Measurements from ENCODE around the gene RLN1.
"Not testable (repeated sequence)": the region's sequence is repeated elsewhere in the genome, so short reads cannot be mapped to it uniquely, and the experiment has no call there.

The RLN1 gene

GRCh38 chr9:5360341-5360740 is 20.7 kb upstream of the RLN1 start:
- Histone ChIP-seq H3K9me3 (ENCODE audit: control insufficient read depth, insufficient read depth, low read depth, low read length) (no peaks in the 10 kb centered on the region), H3K4me1 (ENCODE audit: control insufficient read depth, insufficient read depth, low read length) (no peaks in the 10 kb centered on the region), H3K9ac (ENCODE audit: low read length) (no peak overlapping the region), H3K36me3 (ENCODE audit: control insufficient read depth, insufficient read depth, low read length) (no peaks in the 10 kb centered on the region), H3K27ac (ENCODE audit: low read depth, low read length) (no peak overlapping the region), H3K27me3 (ENCODE audit: control insufficient read depth, insufficient read depth, low read length) (no peaks in the 10 kb centered on the region), H3K4me3 (ENCODE audit: low read depth, low read length) (no peak overlapping the region)

GRCh38 chr9:5357431-5358105 is 17.9 kb upstream of the RLN1 start:
- Histone ChIP-seq H3K36me3 (ENCODE audit: control insufficient read depth, insufficient read depth, low read length) (no peaks in the 10 kb centered on the region), H3K4me3 (ENCODE audit: low read depth, low read length) (no peak overlapping the region), H3K9me3 (ENCODE audit: control insufficient read depth, insufficient read depth, low read depth, low read length) (no peaks in the 10 kb centered on the region), H3K27me3 (ENCODE audit: control insufficient read depth, insufficient read depth, low read length) (no peaks in the 10 kb centered on the region), H3K27ac (ENCODE audit: low read depth, low read length) (no peak overlapping the region), H3K4me1 (ENCODE audit: control insufficient read depth, insufficient read depth, low read length) (no peaks in the 10 kb centered on the region), H3K9ac (ENCODE audit: low read length) (no peak overlapping the region)

- Histone ChIP-seq H3K36me3 (ENCODE audit: control insufficient read depth, insufficient read depth, low read length) (no peaks in the 10 kb centered on the region), H3K27me3 (ENCODE audit: control insufficient read depth, insufficient read depth, low read length) (no peaks in the 10 kb centered on the region), H3K4me3 (ENCODE audit: low read depth, low read length) (no peak overlapping the region), H3K4me1 (ENCODE audit: control insufficient read depth, insufficient read depth, low read length) (no peaks in the 10 kb centered on the region), H3K9ac (ENCODE audit: low read length) (no peak overlapping the region), H3K27ac (ENCODE audit: low read depth, low read length) (no peak overlapping the region), H3K9me3 (ENCODE audit: control insufficient read depth, insufficient read depth, low read depth, low read length) (no peaks in the 10 kb centered on the region)
Observed at GRCh38 chr9:5355817-5356216, 16.1 kb upstream of the RLN1 start.

GRCh38 chr9:5355226-5355625 is 15.6 kb upstream of the RLN1 start:
- H3K27ac ChIP-seq (ENCODE audit: low read depth, low read length) = no peak overlapping the region
- H3K9ac ChIP-seq (ENCODE audit: low read length) = no peak overlapping the region
- no peaks in the 10 kb centered on the region for H3K36me3 ChIP-seq (ENCODE audit: control insufficient read depth, insufficient read depth, low read length)
- no peaks in the 10 kb centered on the region for H3K4me1 ChIP-seq (ENCODE audit: control insufficient read depth, insufficient read depth, low read length)
- no peaks in the 10 kb centered on the region for H3K27me3 ChIP-seq (ENCODE audit: control insufficient read depth, insufficient read depth, low read length)
- H3K9me3 ChIP-seq (ENCODE audit: control insufficient read depth, insufficient read depth, low read depth, low read length) = no peaks in the 10 kb centered on the region
- no peak overlapping the region for H3K4me3 ChIP-seq (ENCODE audit: low read depth, low read length)

GRCh38 chr9:5354184-5354583 is 14.5 kb upstream of the RLN1 start:
- H3K27ac ChIP-seq (ENCODE audit: low read depth, low read length) = no peak overlapping the region
- no peaks in the 10 kb centered on the region for H3K9me3 ChIP-seq (ENCODE audit: control insufficient read depth, insufficient read depth, low read depth, low read length)
- H3K4me1 ChIP-seq (ENCODE audit: control insufficient read depth, insufficient read depth, low read length) = no peaks in the 10 kb centered on the region
- no peaks in the 10 kb centered on the region for H3K27me3 ChIP-seq (ENCODE audit: control insufficient read depth, insufficient read depth, low read length)
- no peak overlapping the region for H3K9ac ChIP-seq (ENCODE audit: low read length)
- no peaks in the 10 kb centered on the region for H3K36me3 ChIP-seq (ENCODE audit: control insufficient read depth, insufficient read depth, low read length)
- no peak overlapping the region for H3K4me3 ChIP-seq (ENCODE audit: low read depth, low read length)

GRCh38 chr9:5352637-5353248 is 13.1 kb upstream of the RLN1 start:
- Histone ChIP-seq H3K4me3 (ENCODE audit: low read depth, low read length) (no peak overlapping the region), H3K9me3 (ENCODE audit: control insufficient read depth, insufficient read depth, low read depth, low read length) (no peaks in the 10 kb centered on the region), H3K27ac (ENCODE audit: low read depth, low read length) (no peak overlapping the region), H3K27me3 (ENCODE audit: control insufficient read depth, insufficient read depth, low read length) (no peaks in the 10 kb centered on the region), H3K4me1 (ENCODE audit: control insufficient read depth, insufficient read depth, low read length) (no peaks in the 10 kb centered on the region), H3K9ac (ENCODE audit: low read length) (no peak overlapping the region), H3K36me3 (ENCODE audit: control insufficient read depth, insufficient read depth, low read length) (no peaks in the 10 kb centered on the region)

- no peak overlapping the region for H3K4me3 ChIP-seq (ENCODE audit: low read depth, low read length)
- H3K36me3 ChIP-seq (ENCODE audit: control insufficient read depth, insufficient read depth, low read length) = no peaks in the 10 kb centered on the region
- no peak overlapping the region for H3K9ac ChIP-seq (ENCODE audit: low read length)
- H3K27ac ChIP-seq (ENCODE audit: low read depth, low read length) = no peak overlapping the region
- no peaks in the 10 kb centered on the region for H3K9me3 ChIP-seq (ENCODE audit: control insufficient read depth, insufficient read depth, low read depth, low read length)
- H3K27me3 ChIP-seq (ENCODE audit: control insufficient read depth, insufficient read depth, low read length) = no peaks in the 10 kb centered on the region
- no peaks in the 10 kb centered on the region for H3K4me1 ChIP-seq (ENCODE audit: control insufficient read depth, insufficient read depth, low read length)
Observed at GRCh38 chr9:5336688-5337087, 3.0 kb downstream of the RLN1 start.

- H3K27me3 ChIP-seq (ENCODE audit: control insufficient read depth, insufficient read depth, low read length); H3K9ac ChIP-seq (ENCODE audit: low read length); H3K9me3 ChIP-seq (ENCODE audit: control insufficient read depth, insufficient read depth, low read depth, low read length); H3K36me3 ChIP-seq (ENCODE audit: control insufficient read depth, insufficient read depth, low read length); H3K4me3 ChIP-seq (ENCODE audit: low read depth, low read length); H3K27ac ChIP-seq (ENCODE audit: low read depth, low read length): not testable (repeated sequence)
- H3K4me1 ChIP-seq (ENCODE audit: control insufficient read depth, insufficient read depth, low read length) = peaks cover 15% of the 10 kb centered on the region
Observed at GRCh38 chr9:5331276-5331675, 8.4 kb downstream of the RLN1 start.

- Histone ChIP-seq H3K36me3 (ENCODE audit: control insufficient read depth, insufficient read depth, low read length) (no peaks in the 10 kb centered on the region), H3K4me3 (ENCODE audit: low read depth, low read length) (peak overlapping the region; percentile 50), H3K9me3 (ENCODE audit: control insufficient read depth, insufficient read depth, low read depth, low read length) (no peaks in the 10 kb centered on the region), H3K9ac (ENCODE audit: low read length) (no peak overlapping the region), H3K27ac (ENCODE audit: low read depth, low read length) (no peak overlapping the region), H3K27me3 (ENCODE audit: control insufficient read depth, insufficient read depth, low read length) (no peaks in the 10 kb centered on the region), H3K4me1 (ENCODE audit: control insufficient read depth, insufficient read depth, low read length) (peaks cover 16% of the 10 kb centered on the region)
Observed at GRCh38 chr9:5326893-5327548, 12.7 kb downstream of the RLN1 start.

GRCh38 chr9:5326187-5326586 is 13.5 kb downstream of the RLN1 start:
- Histone ChIP-seq H3K27me3 (ENCODE audit: control insufficient read depth, insufficient read depth, low read length) (no peaks in the 10 kb centered on the region), H3K4me3 (ENCODE audit: low read depth, low read length) (no peak overlapping the region), H3K9ac (ENCODE audit: low read length) (no peak overlapping the region), H3K27ac (ENCODE audit: low read depth, low read length) (no peak overlapping the region), H3K9me3 (ENCODE audit: control insufficient read depth, insufficient read depth, low read depth, low read length) (no peaks in the 10 kb centered on the region), H3K36me3 (ENCODE audit: control insufficient read depth, insufficient read depth, low read length) (no peaks in the 10 kb centered on the region), H3K4me1 (ENCODE audit: control insufficient read depth, insufficient read depth, low read length) (peaks cover 16% of the 10 kb centered on the region)

GRCh38 chr9:5321601-5322000 is 18.1 kb downstream of the RLN1 start:
- H3K4me1 ChIP-seq (ENCODE audit: control insufficient read depth, insufficient read depth, low read length); H3K9me3 ChIP-seq (ENCODE audit: control insufficient read depth, insufficient read depth, low read depth, low read length); H3K9ac ChIP-seq (ENCODE audit: low read length); H3K27ac ChIP-seq (ENCODE audit: low read depth, low read length); H3K27me3 ChIP-seq (ENCODE audit: control insufficient read depth, insufficient read depth, low read length); H3K36me3 ChIP-seq (ENCODE audit: control insufficient read depth, insufficient read depth, low read length); H3K4me3 ChIP-seq (ENCODE audit: low read depth, low read length): not testable (repeated sequence)

Measured in HUES6 (cell line).